Caco-2 (cell line): ENCODE results near the gene NPTX1. TPM values are rescaled to one million over a fixed set of nuclear protein-coding genes. Genes with fewer than 3 reads are reported as not detected.

Experiments used
- BruUV-seq: library from RNA; stranded (reverse); fragments of 400-500 nt; replicated peaks from 2 replicates; lab custom pipeline; 2021; lab: Mats Ljungman, UMichigan
- CTCF ChIA-PET: fragments of 300-600 bp; sonication (Branson Sonifier 250); formaldehyde crosslinking; loops from one replicate; lab custom pipeline; 2022; ENCODE audit warnings: antibody characterized with exemption; lab: Charles Lee
- POLR2A ChIA-PET: fragments of 300-600 bp; sonication (Branson Sonifier 250); formaldehyde crosslinking; loops from one replicate; lab custom pipeline; 2022; ENCODE audit warnings: antibody characterized with exemption; lab: Charles Lee
- DNase-seq, 2 experiments: peaks; one replicate each; pipeline versions ENCODE4 v3.0.0 to v3.0.0-alpha.2; 2020 to 2022
- H3K27me3 ChIP-seq: replicated peaks from 2 replicates; pipeline ENCODE4 v1.6.0; 2011; ENCODE audit warnings: low read length; ENCODE audit not compliant: control insufficient read depth, insufficient read depth
- H3K36me3 ChIP-seq: 2 replicates; pipeline ENCODE4 v1.5.1; 2011; ENCODE audit warnings: low read length; ENCODE audit not compliant: control insufficient read depth, insufficient read depth
- H3K4me1 ChIP-seq: fragments of 250-450 bp; sonication (Bioruptor Pico); 2 replicates; pipeline ENCODE4 v1.5.1; 2020; ENCODE audit warnings: mild to moderate bottlenecking
- H3K4me3 ChIP-seq: 2 replicates; pipeline ENCODE4 v1.5.1; 2011; ENCODE audit warnings: low read depth, mild to moderate bottlenecking, control low read depth, low read length
- H3K9me3 ChIP-seq: fragments of 250-450 bp; sonication (Bioruptor Pico); 2 replicates; pipeline ENCODE4 v1.5.1; 2020; ENCODE audit warnings: mild to moderate bottlenecking, moderate library complexity
- H3K27ac Mint-ChIP-seq: one replicate; pipeline ENCODE4 v1.8.0; 2022; ENCODE audit warnings: mixed read lengths; ENCODE audit not compliant: unreplicated experiment
- H3K27me3 Mint-ChIP-seq: one replicate; pipeline ENCODE4 v1.8.0; 2022; ENCODE audit warnings: mixed read lengths; ENCODE audit not compliant: insufficient read depth, unreplicated experiment
- H3K36me3 Mint-ChIP-seq: one replicate; pipeline ENCODE4 v1.8.0; 2022; ENCODE audit warnings: mild to moderate bottlenecking, mixed read lengths; ENCODE audit not compliant: insufficient read depth, unreplicated experiment
- H3K4me1 Mint-ChIP-seq: one replicate; pipeline ENCODE4 v1.8.0; 2022; ENCODE audit warnings: low read depth, mixed read lengths; ENCODE audit not compliant: unreplicated experiment
- H3K4me3 Mint-ChIP-seq: one replicate; pipeline ENCODE4 v1.8.0; 2022; ENCODE audit warnings: mild to moderate bottlenecking, moderate library complexity, mixed read lengths; ENCODE audit not compliant: unreplicated experiment
- H3K9me3 Mint-ChIP-seq: one replicate; pipeline ENCODE4 v1.8.0; 2022; ENCODE audit warnings: mixed read lengths; ENCODE audit not compliant: unreplicated experiment
- CTCF ChIP-seq, 2 experiments: fragments of 200-600 bp in 1 of 2; IDR thresholded peaks; 1 replicate in 1 of 2; 2 replicates in 1 of 2; pipeline versions ENCODE4 v1.5.1 to v1.8.0; 2011 to 2022; ENCODE audit warnings: antibody characterized with exemption in 1 of 2, control low read depth in 1 of 2, inconsistent platforms in 1 of 2, low read depth in 1 of 2, low read length in 1 of 2, mild to moderate bottlenecking in 1 of 2, moderate library complexity in 1 of 2; ENCODE audit not compliant: insufficient read depth in 1 of 2, severe bottlenecking in 1 of 2, unreplicated experiment in 1 of 2
- intact Hi-C: fragments of 100-400 bp; cut with micrococcal nuclease; formaldehyde crosslinking; loops from one replicate; pipeline ENCODE4 v1.10.0; 2022; ENCODE audit not compliant: unreplicated experiment
- total RNA-seq: library from RNA; stranded (reverse); gene quantifications from 2 replicates; pipeline ENCODE4 v1.2.3, GENCODE V29; 2022

NPTX1 gene
- total RNA-seq, 1 experiment from 2014 or later: 0.57 TPM

- H3K27me3 ChIP-seq: no peaks in the 10 kb centered on the region; the same call in 1 of the 2 replicates
- DNase-seq: no peak
- H3K4me3 Mint-ChIP-seq: no peak overlapping the region
- H3K4me3 ChIP-seq: no peak overlapping the region
- no peaks in the 10 kb centered on the region for H3K9me3 Mint-ChIP-seq
- TF ChIP-seq CTCF (IDR thresholded peaks at IDR 0.05; ENCODE audit: insufficient read depth in 1 of 2, low read depth in 1 of 2, low read length in 1 of 2, severe bottlenecking in 1 of 2, unreplicated experiment in 1 of 2): no peak
- no TSS peak for BruUV-seq
- ChIA-PET POLR2A (no interaction called here), CTCF (no interaction called here)
- H3K9me3 ChIP-seq: peaks cover 5% of the 10 kb centered on the region; the same call in 1 of the 2 replicates
- H3K27ac Mint-ChIP-seq: no peak overlapping the region
- no peaks in the 10 kb centered on the region for H3K4me1 ChIP-seq
- peaks cover 9% of the 10 kb centered on the region for H3K27me3 Mint-ChIP-seq
- H3K4me1 Mint-ChIP-seq: no peaks in the 10 kb centered on the region
- H3K36me3 ChIP-seq: no peaks in the 10 kb centered on the region
- intact Hi-C loops: no loop called here
- H3K36me3 Mint-ChIP-seq: no peaks in the 10 kb centered on the region
Measured at GRCh38 chr17:80518392-80518791, 42.0 kb upstream of the NPTX1 start.

GRCh38 chr17:80517641-80518040 lies 41.2 kb upstream of the NPTX1 start:
- H3K4me3 Mint-ChIP-seq: no peak overlapping the region
- H3K9me3 Mint-ChIP-seq: no peaks in the 10 kb centered on the region
- peaks cover 9% of the 10 kb centered on the region for H3K27me3 Mint-ChIP-seq
- POLR2A ChIA-PET: no interaction called here
- Histone ChIP-seq H3K4me1 (no peaks in the 10 kb centered on the region), H3K36me3 (no peaks in the 10 kb centered on the region), H3K27me3 (no peaks in the 10 kb centered on the region; the same call in 1 of the 2 replicates), H3K4me3 (no peak overlapping the region), H3K9me3 (no peaks in the 10 kb centered on the region)
- intact Hi-C loops: no loop called here
- no peak for DNase-seq
- H3K36me3 Mint-ChIP-seq: no peaks in the 10 kb centered on the region
- TF ChIP-seq CTCF (IDR thresholded peaks at IDR 0.05; ENCODE audit: insufficient read depth in 1 of 2, low read depth in 1 of 2, low read length in 1 of 2, severe bottlenecking in 1 of 2, unreplicated experiment in 1 of 2): no peak
- H3K4me1 Mint-ChIP-seq: no peaks in the 10 kb centered on the region
- no TSS peak for BruUV-seq
- no peak overlapping the region for H3K27ac Mint-ChIP-seq
- CTCF ChIA-PET: no interaction called here

- Histone ChIP-seq H3K27me3 (no peaks in the 10 kb centered on the region; the same call in 1 of the 2 replicates), H3K4me1 (no peaks in the 10 kb centered on the region), H3K4me3 (no peak overlapping the region), H3K36me3 (no peaks in the 10 kb centered on the region), H3K9me3 (no peaks in the 10 kb centered on the region)
- no TSS peak for BruUV-seq
- DNase-seq: no peak
- CTCF ChIA-PET: interaction anchor here (0.7 kb wide), 2 partner anchors 8 to 116 kb away, joined by 6 to 10 read pairs; no protein-coding TSS in a partner anchor
- Mint-ChIP-seq H3K4me3 (no peak overlapping the region), H3K27ac (no peak overlapping the region), H3K36me3 (no peaks in the 10 kb centered on the region), H3K27me3 (peaks cover 9% of the 10 kb centered on the region), H3K4me1 (no peaks in the 10 kb centered on the region), H3K9me3 (no peaks in the 10 kb centered on the region)
- POLR2A ChIA-PET: interaction anchor here (0.6 kb wide), 1 partner anchor 13 kb away, joined by 4 read pairs; no protein-coding TSS in a partner anchor
- TF ChIP-seq CTCF (IDR thresholded peaks at IDR 0.05; ENCODE audit: insufficient read depth in 1 of 2, low read depth in 1 of 2, low read length in 1 of 2, severe bottlenecking in 1 of 2, unreplicated experiment in 1 of 2): no peak
- intact Hi-C loops: no loop called here
Measured at GRCh38 chr17:80516171-80516932, 39.9 kb upstream of the NPTX1 start.
